Activated CD8-positive, alpha-beta T cell treated with anti-CD3 and anti-CD28 coated beads, Interleukin-2, amount 10 ng/mL, durations not matched to agents 7 days and 5 days (primary cell): Measurements from ENCODE around the gene ACP1. TPM values are rescaled to one million over a fixed set of nuclear protein-coding genes. Genes with fewer than 3 reads are reported as not detected.
A peak's percentile ranks its signal among the peaks of the same experiment; 100 is the strongest.

Source experiments
- ATAC-seq: fragments of 150-1000 bp; cut with Tn5 transposase; one replicate; pipeline ENCODE4 v1.10.0; 2021; ENCODE audit warnings: moderate library complexity
- CTCF ChIA-PET: fragments of 350-600 bp; sonication (Branson Sonifier 250); formaldehyde crosslinking; loops from one replicate; lab custom pipeline; 2021; ENCODE audit warnings: antibody characterized with exemption; lab: Charles Lee
- POLR2A ChIA-PET: fragments of 350-600 bp; sonication (Branson Sonifier 250); formaldehyde crosslinking; loops from one replicate; lab custom pipeline; 2021; ENCODE audit warnings: antibody characterized with exemption; lab: Charles Lee
- DNase-seq: peaks from one replicate; pipeline ENCODE4 v3.0.0-alpha.2; 2020
- H3K27ac Mint-ChIP-seq: one replicate; pipeline ENCODE4 v1.8.0; 2021; ENCODE audit warnings: mild to moderate bottlenecking, mixed read lengths
- H3K27me3 Mint-ChIP-seq: one replicate; pipeline ENCODE4 v1.8.0; 2021; ENCODE audit warnings: low read depth, mixed read lengths
- H3K36me3 Mint-ChIP-seq: one replicate; pipeline ENCODE4 v1.8.0; 2021; ENCODE audit warnings: low read depth, mixed read lengths
- H3K4me1 Mint-ChIP-seq: one replicate; pipeline ENCODE4 v1.8.0; 2021; ENCODE audit warnings: low read depth, mixed read lengths
- H3K4me3 Mint-ChIP-seq: one replicate; pipeline ENCODE4 v1.8.0; 2021; ENCODE audit warnings: mild to moderate bottlenecking, mixed read lengths
- H3K9me3 Mint-ChIP-seq: one replicate; pipeline ENCODE4 v1.8.0; 2022; ENCODE audit warnings: mixed read lengths; ENCODE audit not compliant: insufficient read depth
- total RNA-seq, 2 experiments: library from RNA; stranded (reverse); gene quantifications; one replicate each; pipeline ENCODE4 v1.2.3, GENCODE V29; 2021

The ACP1 gene
- total RNA-seq, 2 experiments from 2014 or later, result 93.7 to 97.7 TPM

DNA sequence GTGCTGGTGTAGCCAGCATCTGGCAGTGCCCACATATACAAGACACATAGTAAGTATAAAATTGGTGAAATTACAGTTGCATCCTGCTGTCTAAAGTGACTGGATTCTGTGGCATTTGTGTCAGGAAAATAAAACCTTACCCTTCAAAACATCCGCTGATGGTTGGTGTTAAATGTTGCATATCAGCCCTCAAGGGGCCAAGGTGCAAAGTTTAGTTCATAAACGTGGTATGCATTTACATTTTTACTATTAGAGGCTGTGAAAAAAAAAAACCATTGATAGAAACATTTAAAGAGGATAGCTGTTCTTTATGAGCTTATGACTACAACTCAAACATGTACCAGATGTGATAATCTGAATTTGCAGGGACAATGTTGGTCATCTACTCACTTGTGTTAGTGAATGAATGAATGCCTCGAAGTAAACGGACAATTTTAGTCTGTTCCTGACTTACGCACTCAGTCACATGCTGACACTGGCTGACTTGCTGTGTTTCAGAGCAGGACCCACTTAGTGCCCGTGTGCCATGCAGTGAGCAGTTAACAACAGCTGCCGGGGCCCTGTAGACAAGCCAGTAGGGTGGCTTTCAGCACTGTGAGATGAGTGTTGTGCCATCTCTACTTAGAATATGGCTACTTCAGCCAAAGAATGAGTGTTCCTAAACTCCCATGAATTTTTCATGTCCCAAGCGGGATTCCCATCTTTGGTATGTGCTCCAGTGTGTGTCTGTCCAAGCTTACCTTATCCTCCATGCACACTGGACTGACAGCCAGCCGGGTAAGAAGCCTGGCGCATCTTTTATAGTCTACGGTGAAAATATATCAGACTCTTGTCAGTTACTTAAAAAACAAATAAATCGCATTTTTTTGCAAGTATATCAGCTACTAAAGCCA is 17.9 kb downstream of the ACP1 start:
- ChIA-PET CTCF (no interaction called here), POLR2A (no interaction called here)
- Mint-ChIP-seq H3K27me3 (peaks cover 17% of the 10 kb centered on the region), H3K4me3 (no peak overlapping the region), H3K9me3 (no peaks in the 10 kb centered on the region), H3K27ac (no peak overlapping the region), H3K36me3 (peaks cover 26% of the 10 kb centered on the region), H3K4me1 (peaks cover 3% of the 10 kb centered on the region)
- DNase-seq (no peak), ATAC-seq (no peak)

DNA sequence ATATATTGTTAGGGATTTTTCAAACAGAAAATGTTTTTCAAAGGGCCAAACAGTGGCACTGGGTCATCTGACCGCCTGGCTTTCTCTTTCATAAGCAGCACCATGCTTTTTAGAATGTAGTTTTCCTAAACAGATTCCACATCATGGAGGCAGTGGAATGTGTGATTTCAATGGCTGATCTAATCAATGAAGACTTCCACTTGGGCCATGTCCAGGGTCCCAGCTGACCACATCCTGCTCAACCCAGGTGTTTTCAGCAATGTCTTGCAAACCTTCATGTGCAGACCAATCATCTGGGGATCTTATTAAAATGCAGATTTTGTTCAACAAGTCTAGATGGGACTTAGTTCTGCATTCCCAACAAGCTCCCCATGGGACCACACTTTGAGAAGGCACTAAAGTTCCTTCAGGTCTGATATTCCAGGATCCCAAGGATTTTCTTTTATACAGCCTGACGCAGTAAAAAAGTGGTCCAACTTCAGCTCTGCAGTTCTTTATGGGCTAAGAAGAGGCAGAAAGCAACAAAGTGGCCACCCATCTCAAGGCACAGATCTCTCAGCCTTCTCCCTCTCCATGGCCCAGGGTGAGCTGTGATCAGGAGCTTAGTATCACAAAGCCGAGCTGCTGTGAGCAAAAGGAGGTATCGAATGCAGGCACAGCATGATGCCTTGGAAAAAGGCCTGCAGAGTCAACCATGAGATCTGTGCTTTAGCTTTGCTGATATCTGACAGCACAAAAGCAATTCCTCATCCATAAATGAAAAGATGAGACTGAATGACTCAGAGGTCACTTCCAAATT is 19.4 kb downstream of the ACP1 start:
- ChIA-PET POLR2A (no interaction called here), CTCF (interaction anchor here (1.1 to 1.7 kb wide), 4 partner anchors 8 to 38 kb away, joined by 3 to 5 read pairs (median 4); no protein-coding TSS in a partner anchor)
- H3K27me3 Mint-ChIP-seq, result peaks cover 19% of the 10 kb centered on the region

DNA sequence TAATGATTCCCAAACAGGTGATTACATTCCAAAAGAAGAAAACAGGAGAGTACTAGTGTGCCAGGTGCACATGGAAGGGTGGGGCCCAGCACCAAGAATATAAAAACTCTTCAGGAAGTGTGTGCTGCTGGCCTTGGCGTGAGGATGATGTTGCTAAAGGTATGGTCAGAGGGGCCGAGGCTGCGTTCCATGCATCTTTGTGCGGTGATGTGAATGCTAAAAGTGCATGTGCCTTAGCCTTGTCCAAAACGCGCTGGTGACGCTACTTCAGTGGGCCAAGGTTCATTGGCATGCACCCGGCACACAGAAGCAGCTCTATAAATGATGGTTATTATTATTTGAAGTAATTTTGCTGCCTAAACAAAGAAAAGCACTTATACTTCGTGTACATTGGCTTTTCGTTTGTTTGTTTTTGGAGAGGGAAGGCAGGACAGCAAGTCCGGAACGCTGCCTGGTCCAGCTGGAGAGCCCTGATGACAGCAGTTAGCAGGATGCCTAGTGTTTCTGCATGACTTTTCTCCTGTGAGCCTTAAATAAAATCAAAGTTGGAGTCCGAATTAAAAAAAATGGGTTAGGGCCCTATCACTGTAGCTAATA is 20.2 kb downstream of the ACP1 start:
- Mint-ChIP-seq H3K27me3 (peaks cover 25% of the 10 kb centered on the region), H3K4me3 (no peak overlapping the region), H3K9me3 (no peaks in the 10 kb centered on the region), H3K27ac (no peak overlapping the region), H3K36me3 (peaks cover 14% of the 10 kb centered on the region), H3K4me1 (peaks cover 8% of the 10 kb centered on the region)
- ChIA-PET CTCF (interaction anchor here (1.1 to 1.7 kb wide), 4 partner anchors 9 to 38 kb away, joined by 3 to 5 read pairs (median 4); no protein-coding TSS in a partner anchor), POLR2A (no interaction called here)
- DNase-seq, result no peak
- ATAC-seq, result no peak

More for the DNA sequence above, 19.4 kb downstream of the ACP1 start:
- no peak overlapping the region for H3K27ac Mint-ChIP-seq
- DNase-seq (no peak), ATAC-seq (no peak)
- no peak overlapping the region for H3K4me3 Mint-ChIP-seq
- H3K9me3 Mint-ChIP-seq, result no peaks in the 10 kb centered on the region
- H3K4me1 Mint-ChIP-seq, result peaks cover 3% of the 10 kb centered on the region
- peaks cover 18% of the 10 kb centered on the region for H3K36me3 Mint-ChIP-seq

DNA sequence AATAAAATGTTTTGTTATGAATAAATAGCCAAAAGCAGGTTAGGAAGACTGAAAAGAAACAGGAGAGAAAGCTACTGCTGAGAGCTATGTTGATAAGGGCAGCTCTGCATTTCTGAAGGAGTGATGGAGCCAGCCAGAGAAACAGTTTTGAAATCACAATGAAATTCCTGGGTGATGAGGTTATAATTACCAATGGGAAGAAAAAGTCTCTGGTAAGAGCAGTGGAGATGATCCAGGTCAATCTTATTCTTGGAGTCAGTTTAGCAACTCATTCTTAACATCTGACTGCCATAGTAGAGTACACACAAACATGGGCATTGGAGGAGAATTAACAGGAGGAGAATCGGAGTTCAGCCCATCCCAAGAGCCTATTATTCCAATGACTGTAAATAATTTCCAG is 20.8 kb downstream of the ACP1 start:
- peaks cover 12% of the 10 kb centered on the region for H3K36me3 Mint-ChIP-seq
- no peak for DNase-seq

DNA sequence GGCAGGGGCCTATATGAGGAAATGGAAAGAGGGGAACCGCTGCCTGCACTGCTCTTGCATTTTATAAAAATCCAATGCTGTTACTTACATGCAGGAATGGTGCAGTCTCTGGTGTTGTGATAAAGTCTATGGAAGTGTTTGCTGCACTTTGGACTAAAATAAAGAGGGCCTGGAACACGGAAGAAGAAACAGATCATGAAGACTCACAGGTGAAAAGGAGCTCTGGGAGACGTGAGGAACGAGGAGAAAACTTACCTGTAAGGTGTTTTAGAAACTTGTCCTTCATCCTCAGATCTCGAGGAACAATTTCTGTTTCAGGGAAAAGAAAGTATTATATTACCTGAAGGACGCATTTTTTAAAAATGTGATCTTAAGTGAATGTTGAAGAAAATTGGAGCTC is 21.3 kb downstream of the ACP1 start:
- POLR2A ChIA-PET, result no interaction called here
- ATAC-seq (no peak), DNase-seq (no peak)
- Mint-ChIP-seq H3K4me1 (peaks cover 9% of the 10 kb centered on the region), H3K4me3 (no peak overlapping the region), H3K27ac (no peak overlapping the region), H3K36me3 (peaks cover 9% of the 10 kb centered on the region), H3K9me3 (no peaks in the 10 kb centered on the region), H3K27me3 (peaks cover 34% of the 10 kb centered on the region)
- CTCF ChIA-PET, result interaction anchor here (0.6 to 0.8 kb wide), 2 partner anchors 39 to 185 kb away, joined by 3 to 4 read pairs; no protein-coding TSS in a partner anchor

More for the DNA sequence above, 20.8 kb downstream of the ACP1 start:
- Mint-ChIP-seq H3K4me3 (no peak overlapping the region), H3K27ac (no peak overlapping the region), H3K4me1 (peaks cover 9% of the 10 kb centered on the region), H3K9me3 (no peaks in the 10 kb centered on the region), H3K27me3 (peaks cover 29% of the 10 kb centered on the region)
- ChIA-PET CTCF (interaction anchor here (1.1 to 1.7 kb wide), 4 partner anchors 9 to 39 kb away, joined by 3 to 5 read pairs (median 4); no protein-coding TSS in a partner anchor), POLR2A (no interaction called here)
- ATAC-seq, result no peak

DNA sequence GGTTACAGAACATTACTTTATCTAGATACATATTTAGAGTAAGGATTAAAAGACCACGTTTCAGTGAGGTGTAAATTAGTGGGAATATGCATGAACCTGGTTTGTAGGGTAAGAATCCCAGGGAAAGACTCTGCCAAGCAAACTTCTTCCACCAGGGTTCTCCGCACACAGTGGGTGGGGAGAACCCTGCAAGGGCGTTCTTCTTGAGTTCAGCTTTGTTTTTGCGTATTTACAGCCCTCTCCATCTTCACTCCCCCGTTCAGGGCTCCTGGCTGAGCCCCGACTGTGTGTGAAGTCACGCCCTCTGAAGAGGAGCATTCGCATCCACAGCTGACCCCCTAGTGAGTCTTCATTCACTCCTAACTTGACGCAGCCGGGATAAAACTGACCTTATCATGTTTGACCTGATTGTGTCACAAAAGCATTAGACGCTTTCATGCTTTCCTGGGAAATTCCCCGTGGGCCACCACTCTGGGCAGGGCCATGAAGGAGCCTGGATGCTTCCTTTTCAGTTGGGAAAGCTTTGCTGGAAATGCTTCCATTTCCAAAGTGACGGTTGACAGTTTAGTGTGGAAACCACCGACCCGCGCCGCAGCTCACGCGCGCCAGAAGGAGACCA is 22.1 kb downstream of the ACP1 start:
- Mint-ChIP-seq H3K4me1 (peaks cover 9% of the 10 kb centered on the region), H3K9me3 (no peaks in the 10 kb centered on the region), H3K4me3 (no peak overlapping the region), H3K36me3 (peaks cover 5% of the 10 kb centered on the region), H3K27me3 (peaks cover 37% of the 10 kb centered on the region), H3K27ac (no peak overlapping the region)
- ATAC-seq, result no peak
- POLR2A ChIA-PET, result no interaction called here
- CTCF ChIA-PET, result interaction anchor here (0.8 kb wide), 1 partner anchor 40 kb away, joined by 3 read pairs; no protein-coding TSS in a partner anchor
- no peak for DNase-seq

DNA sequence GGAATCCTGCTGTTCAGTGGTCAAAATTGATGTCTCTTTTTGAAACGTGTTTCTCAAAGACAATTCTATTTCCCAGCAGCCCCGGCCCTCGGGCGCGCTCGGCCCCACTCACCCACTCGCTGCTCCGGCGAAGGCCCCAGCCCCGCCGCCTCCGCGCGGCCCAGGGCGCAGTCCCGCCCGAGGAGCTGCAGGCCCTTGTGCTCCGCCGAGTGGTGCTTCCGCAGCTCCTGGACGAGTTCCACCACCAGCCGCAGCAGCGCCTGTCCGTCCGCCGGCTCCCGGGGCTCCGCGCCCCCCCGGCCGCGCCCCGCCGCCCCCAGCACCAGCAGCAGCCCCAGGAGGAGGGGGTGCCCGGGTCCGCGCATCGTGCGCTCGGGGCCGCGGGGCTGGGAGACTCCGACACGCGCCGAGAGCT is 22.7 kb downstream of the ACP1 start:
- Mint-ChIP-seq H3K9me3 (no peaks in the 10 kb centered on the region), H3K27ac (no peak overlapping the region), H3K27me3 (peaks cover 40% of the 10 kb centered on the region), H3K4me3 (no peak overlapping the region), H3K36me3 (peaks cover under 1% of the 10 kb centered on the region), H3K4me1 (peaks cover 9% of the 10 kb centered on the region)
- ChIA-PET CTCF (no interaction called here), POLR2A (no interaction called here)
- ATAC-seq (peak; percentile 65), DNase-seq (no peak)

DNA sequence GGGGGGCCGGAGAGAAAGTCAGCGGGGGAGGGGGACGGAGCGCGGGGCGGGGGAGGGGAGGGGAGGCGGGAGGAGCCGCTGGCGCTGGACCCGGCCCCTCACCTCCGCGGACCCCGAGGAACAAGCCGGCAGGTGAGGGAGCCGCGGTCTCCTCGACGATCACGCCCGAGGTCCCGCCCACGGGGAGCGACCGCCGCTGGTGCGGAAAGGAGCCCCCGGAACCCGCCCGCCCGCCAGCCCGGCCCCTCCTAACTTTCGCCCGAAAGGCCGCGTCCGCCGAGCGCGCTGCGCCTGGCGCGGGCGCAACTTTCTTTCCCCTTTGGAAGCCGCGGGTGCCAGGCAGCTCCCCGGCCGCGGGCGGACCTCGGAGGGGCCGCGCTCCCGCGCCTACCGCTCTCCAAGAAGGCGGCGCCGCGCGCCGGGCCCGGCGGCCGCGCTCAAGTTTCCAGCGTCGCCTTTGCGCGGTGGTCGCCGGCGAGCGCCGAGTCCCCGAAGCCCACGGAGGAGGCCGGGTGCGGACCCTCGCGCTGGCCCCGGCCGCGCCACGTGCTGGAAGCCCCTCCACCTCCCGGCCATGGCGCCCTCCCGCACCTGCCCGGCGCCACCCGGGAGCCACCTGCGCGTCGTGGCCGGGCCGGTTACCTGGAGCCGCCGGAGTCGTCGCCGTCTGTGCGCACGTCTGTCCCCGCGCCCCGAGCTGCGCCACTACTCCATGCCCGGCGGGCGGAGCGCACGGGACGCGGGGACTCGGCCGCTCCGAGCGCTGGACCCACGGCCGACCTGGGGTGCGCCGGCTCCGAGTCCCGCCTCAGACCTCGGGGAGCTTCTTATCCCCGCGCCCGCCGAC is 23.4 kb downstream of the ACP1 start, which contains the start of gene ALKAL2:
Gene ALKAL2 (minus strand): TSS at position 181 of the 847 bp plus-strand sequence. CDS start 256 bp downstream, outside the sequence.
- ChIA-PET CTCF (no interaction called here), POLR2A (interaction anchor here (0.6 kb wide), 1 partner anchor 68 kb away, joined by 3 read pairs; no protein-coding TSS in a partner anchor)
- Mint-ChIP-seq H3K4me3 (no peak within 1 kb of the TSS), H3K9me3 (no peaks in the 10 kb centered on the region), H3K27ac (no peak within 1 kb of the TSS), H3K27me3 (peaks cover 45% of the 10 kb centered on the region), H3K36me3 (no peaks in the 10 kb centered on the region), H3K4me1 (peaks cover 9% of the 10 kb centered on the region)
- DNase-seq (no peak), ATAC-seq (peak; percentile 52)

DNA sequence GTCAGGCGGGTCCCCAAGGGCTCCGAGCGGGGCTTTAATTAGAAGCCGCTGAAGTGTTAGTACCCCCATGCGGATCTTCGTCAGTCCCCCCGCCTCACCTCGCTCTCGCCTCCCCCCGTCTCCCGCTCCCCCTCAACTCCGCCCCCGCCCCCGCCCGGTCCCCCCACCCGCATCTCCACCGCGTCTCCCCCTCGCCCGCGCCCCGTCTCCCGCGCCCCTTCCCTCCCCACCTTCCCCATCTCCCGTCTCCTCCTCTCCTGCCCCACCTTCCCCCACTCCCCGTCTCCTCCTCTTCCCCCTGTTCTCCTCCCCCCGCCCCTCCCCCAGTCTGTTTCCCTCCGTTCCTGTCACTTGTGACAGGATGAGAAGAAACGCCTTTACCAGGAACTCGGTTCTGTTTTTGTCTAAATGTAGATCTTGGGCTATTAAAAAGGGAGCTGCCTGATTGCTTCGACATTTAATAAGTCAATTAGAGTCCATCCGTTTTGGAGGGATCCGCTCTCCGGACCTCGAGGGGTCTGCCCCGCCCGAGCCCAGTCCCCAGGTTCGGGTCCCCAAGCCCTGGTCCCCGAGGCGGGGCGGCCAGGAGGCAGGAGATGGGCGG is 24.1 kb downstream of the ACP1 start:
- ATAC-seq, result no peak
- POLR2A ChIA-PET, result interaction anchor here (0.6 kb wide), 1 partner anchor 68 kb away, joined by 3 read pairs; no protein-coding TSS in a partner anchor
- CTCF ChIA-PET, result interaction anchor here (3.5 kb wide), 1 partner anchor 273 kb away, joined by 10 read pairs; no protein-coding TSS in a partner anchor

More for the DNA sequence above, 24.1 kb downstream of the ACP1 start:
- Mint-ChIP-seq H3K36me3 (no peaks in the 10 kb centered on the region), H3K4me3 (peak overlapping the region; percentile 36), H3K9me3 (no peaks in the 10 kb centered on the region), H3K27me3 (peaks cover 46% of the 10 kb centered on the region), H3K27ac (no peak overlapping the region), H3K4me1 (peaks cover 9% of the 10 kb centered on the region)
- DNase-seq, result no peak
